Endothelial cell of hepatic sinusoid (primary cell): ENCODE measurements around the gene C2CD4A.

Source experiments
- in situ Hi-C: cut with HindIII; loops from 2 replicates; pipeline ENCODE4 v1.10.0; 2017; ENCODE audit warnings: low sequenced_read_pairs

The C2CD4A gene

GRCh38 chr15:62059816-62060112 is 7.0 kb upstream of the C2CD4A start:
- in situ Hi-C loops, result no loop called here

- in situ Hi-C loops, result no loop called here
Measured at GRCh38 chr15:62060113-62060895, 6.5 kb upstream of the C2CD4A start, which contains the start of gene VPS13C. TSS of gene VPS13C (minus strand) at chr15:62060447. CDS start at chr15:62060374, 73 bp downstream.

- in situ Hi-C loops, result no loop called here
Measured at GRCh38 chr15:62060896-62061280, 5.9 kb upstream of the C2CD4A start.

GRCh38 chr15:62063825-62064635 is 2.7 kb upstream of the C2CD4A start:
- in situ Hi-C loops, result no loop called here

- in situ Hi-C loops, result no loop called here
Measured at GRCh38 chr15:62067448-62068044, 769 bp downstream of the C2CD4A start.

- in situ Hi-C loops, result no loop called here
Measured at GRCh38 chr15:62068071-62068809, 1.5 kb downstream of the C2CD4A start.

GRCh38 chr15:62068810-62069167 is 2.0 kb downstream of the C2CD4A start:
- in situ Hi-C loops, result no loop called here

- in situ Hi-C loops, result no loop called here
Measured at GRCh38 chr15:62069551-62069950, 2.8 kb downstream of the C2CD4A start.

- in situ Hi-C loops, result no loop called here
Measured at GRCh38 chr15:62071711-62072308, 5.0 kb downstream of the C2CD4A start.

- in situ Hi-C loops, result no loop called here
Measured at GRCh38 chr15:62075595-62076277, 9.0 kb downstream of the C2CD4A start.

- in situ Hi-C loops, result no loop called here
Measured at GRCh38 chr15:62079594-62079993, 12.8 kb downstream of the C2CD4A start.

- in situ Hi-C loops, result no loop called here
Measured at GRCh38 chr15:62083194-62084154, 16.7 kb downstream of the C2CD4A start.

GRCh38 chr15:62085740-62086139 is 19.0 kb downstream of the C2CD4A start:
- in situ Hi-C loops, result no loop called here

- in situ Hi-C loops, result no loop called here
Measured at GRCh38 chr15:62087671-62088352, 21.0 kb downstream of the C2CD4A start.

GRCh38 chr15:62088353-62088693 is 21.5 kb downstream of the C2CD4A start:
- in situ Hi-C loops, result no loop called here

GRCh38 chr15:62089616-62090015 is 22.8 kb downstream of the C2CD4A start:
- in situ Hi-C loops, result no loop called here

- in situ Hi-C loops, result no loop called here
Measured at GRCh38 chr15:62090988-62091387, 24.2 kb downstream of the C2CD4A start.

- in situ Hi-C loops, result no loop called here
Measured at GRCh38 chr15:62093809-62094208, 27.0 kb downstream of the C2CD4A start.

GRCh38 chr15:62094388-62094787 is 27.6 kb downstream of the C2CD4A start:
- in situ Hi-C loops, result no loop called here
